ENCODE results near the gene BORCS8. TPM values are rescaled to one million over a fixed set of nuclear protein-coding genes. Genes with fewer than 3 reads are reported as not detected.

The BORCS8 gene
- 139 TPM for polyA plus RNA-seq (2012; ENCODE audit: insufficient read depth, insufficient read length, low read depth)

- peak within 1 kb of the TSS; percentile 100 for H3K4me3 ChIP-seq (ENCODE audit: low read depth, low read length)
- TF ChIP-seq, protein P1, sequence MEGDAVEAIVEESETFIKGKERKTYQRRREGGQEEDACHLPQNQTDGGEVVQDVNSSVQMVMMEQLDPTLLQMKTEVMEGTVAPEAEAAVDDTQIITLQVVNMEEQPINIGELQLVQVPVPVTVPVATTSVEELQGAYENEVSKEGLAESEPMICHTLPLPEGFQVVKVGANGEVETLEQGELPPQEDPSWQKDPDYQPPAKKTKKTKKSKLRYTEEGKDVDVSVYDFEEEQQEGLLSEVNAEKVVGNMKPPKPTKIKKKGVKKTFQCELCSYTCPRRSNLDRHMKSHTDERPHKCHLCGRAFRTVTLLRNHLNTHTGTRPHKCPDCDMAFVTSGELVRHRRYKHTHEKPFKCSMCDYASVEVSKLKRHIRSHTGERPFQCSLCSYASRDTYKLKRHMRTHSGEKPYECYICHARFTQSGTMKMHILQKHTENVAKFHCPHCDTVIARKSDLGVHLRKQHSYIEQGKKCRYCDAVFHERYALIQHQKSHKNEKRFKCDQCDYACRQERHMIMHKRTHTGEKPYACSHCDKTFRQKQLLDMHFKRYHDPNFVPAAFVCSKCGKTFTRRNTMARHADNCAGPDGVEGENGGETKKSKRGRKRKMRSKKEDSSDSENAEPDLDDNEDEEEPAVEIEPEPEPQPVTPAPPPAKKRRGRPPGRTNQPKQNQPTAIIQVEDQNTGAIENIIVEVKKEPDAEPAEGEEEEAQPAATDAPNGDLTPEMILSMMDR (IDR thresholded peaks at IDR 0.05; ENCODE audit: low read depth, low read length), result no peak
- no peaks in the 10 kb centered on the region for H3K27me3 ChIP-seq
- H3K36me3 ChIP-seq, result peaks cover 5% of the 10 kb centered on the region; the same call in 1 of the 2 replicates
- peak; percentile 99 for DNase-seq
- H3K4me1 ChIP-seq, result no peaks in the 10 kb centered on the region
- H3K9me3 ChIP-seq, result no peaks in the 10 kb centered on the region
These were observed at the start of gene BORCS8, which contains the start of gene RFXANK for GRCh38 chr19:19192078-19192882. Gene BORCS8, minus strand, starts transcription at chr19:19192152. Its CDS starts 35 bp downstream, at chr19:19192117. Gene RFXANK, plus strand, starts transcription at chr19:19192258. Its CDS starts 1,689 bp downstream, at chr19:19193947.

- TF ChIP-seq, protein P1 (IDR thresholded peaks at IDR 0.05; ENCODE audit: low read depth, low read length), result no peak
- no peaks in the 10 kb centered on the region for H3K4me1 ChIP-seq
- H3K9me3 ChIP-seq, result no peaks in the 10 kb centered on the region; the same call in 1 of the 2 replicates
- no peak for DNase-seq
- H3K4me3 ChIP-seq (ENCODE audit: low read depth, low read length), result no peak overlapping the region
- H3K36me3 ChIP-seq, result no peaks in the 10 kb centered on the region
- no peaks in the 10 kb centered on the region for H3K27me3 ChIP-seq
These were observed 48.5 kb upstream of the BORCS8 start for GRCh38 chr19:19240476-19240875.

DNA sequence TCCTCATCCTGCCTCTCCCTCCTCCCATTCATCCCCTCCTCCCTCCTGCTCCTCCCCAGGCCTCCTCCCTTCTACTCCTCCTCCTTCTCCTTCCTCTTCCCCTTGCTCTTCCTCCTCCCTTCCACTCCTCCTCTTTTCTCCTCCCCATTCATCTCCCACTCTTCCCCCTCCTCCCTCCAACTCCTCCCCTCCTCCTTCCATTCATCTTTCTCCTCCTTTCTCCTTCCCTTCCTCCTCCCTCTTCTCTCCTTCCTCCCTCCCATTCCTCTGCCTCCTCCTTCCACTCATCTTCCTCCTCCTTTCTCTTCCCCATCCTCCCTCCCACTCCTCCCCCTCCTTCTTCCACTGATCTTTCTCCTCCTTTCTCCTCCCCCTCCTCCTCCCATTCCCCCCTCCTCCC is 47.7 kb upstream of the BORCS8 start:
- H3K4me1 ChIP-seq, result no peaks in the 10 kb centered on the region
- no peaks in the 10 kb centered on the region for H3K27me3 ChIP-seq
- TF ChIP-seq, protein P1 (IDR thresholded peaks at IDR 0.05; ENCODE audit: low read depth, low read length), result no peak
- no peaks in the 10 kb centered on the region; the same call in 1 of the 2 replicates for H3K9me3 ChIP-seq
- H3K4me3 ChIP-seq (ENCODE audit: low read depth, low read length), result no peak overlapping the region
- no peak for DNase-seq
- no peaks in the 10 kb centered on the region for H3K36me3 ChIP-seq

DNA sequence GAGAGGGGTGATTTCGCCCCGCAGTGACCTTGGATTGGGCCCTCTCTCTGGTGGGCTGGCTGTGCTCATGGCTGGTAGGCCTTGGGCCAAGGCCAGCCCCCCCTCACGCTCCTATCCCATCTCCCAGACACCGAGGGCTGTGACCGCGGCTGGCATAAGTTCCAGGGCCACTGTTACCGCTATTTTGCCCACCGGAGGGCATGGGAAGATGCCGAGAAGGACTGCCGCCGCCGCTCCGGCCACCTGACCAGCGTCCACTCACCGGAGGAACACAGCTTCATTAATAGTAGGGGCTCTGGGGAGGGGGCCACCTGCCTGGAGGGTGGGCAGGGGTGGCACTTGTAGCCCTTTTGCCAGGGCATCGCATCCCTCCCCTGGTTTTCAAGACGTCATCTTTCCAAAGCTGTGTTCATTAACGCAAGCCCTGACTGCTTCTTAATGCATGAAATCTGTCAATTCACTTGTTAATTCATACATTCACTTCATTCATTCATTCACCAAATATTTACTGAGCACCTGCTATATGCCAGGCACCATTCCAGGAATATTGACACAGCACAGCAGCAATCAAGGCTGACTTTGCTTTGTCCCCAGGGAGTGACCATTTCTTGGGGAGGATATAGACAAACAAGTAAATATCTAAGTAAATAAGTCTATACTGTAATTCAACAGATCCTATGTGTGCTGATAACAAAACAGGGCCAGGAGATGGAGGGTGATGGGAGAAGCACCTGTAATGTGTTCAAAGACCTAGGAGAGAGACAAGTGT is 46.4 kb upstream of the BORCS8 start:
- Histone ChIP-seq H3K27me3 (no peaks in the 10 kb centered on the region), H3K36me3 (no peaks in the 10 kb centered on the region), H3K4me1 (no peaks in the 10 kb centered on the region), H3K4me3 (ENCODE audit: low read depth, low read length) (no peak overlapping the region), H3K9me3 (peaks cover 3% of the 10 kb centered on the region; the same call in 1 of the 2 replicates)
- TF ChIP-seq, protein P1 (IDR thresholded peaks at IDR 0.05; ENCODE audit: low read depth, low read length), result no peak
- no peak for DNase-seq

GRCh38 chr19:19236173-19236572 is 44.2 kb upstream of the BORCS8 start:
- TF ChIP-seq, protein P1 (IDR thresholded peaks at IDR 0.05; ENCODE audit: low read depth, low read length), result no peak
- Histone ChIP-seq H3K9me3 (peaks cover 3% of the 10 kb centered on the region; the same call in 1 of the 2 replicates), H3K4me3 (ENCODE audit: low read depth, low read length) (no peak overlapping the region), H3K4me1 (no peaks in the 10 kb centered on the region), H3K36me3 (no peaks in the 10 kb centered on the region), H3K27me3 (no peaks in the 10 kb centered on the region)
- no peak for DNase-seq

Data from BE2C (cell line).